K562 (cell line): ENCODE measurements around the gene SLC3A2. TPM values are rescaled to one million over a fixed set of nuclear protein-coding genes. Genes with fewer than 3 reads are reported as not detected.

Experiments
- ATAC-seq: fragments of 200-7000 bp; cut with Tn5 transposase; 3 replicates; pipeline ENCODE4 v1.9.1; 2020; ENCODE audit warnings: moderate library complexity
- BruUV-seq: library from RNA; stranded (reverse); fragments of 400-500 nt; replicated peaks from 2 replicates; lab custom pipeline; 2021; lab: Mats Ljungman, UMichigan
- CTCF ChIA-PET: fragments of 300-600 bp; formaldehyde crosslinking; extraction: SDS; loops from one replicate; lab custom pipeline; 2021; ENCODE audit warnings: low intra/inter-chr PET ratio; lab: Yijun Ruan, JAX
- POLR2A ChIA-PET: fragments of 300-600, 350-650 bp; sonication (Branson Sonifier 250); formaldehyde crosslinking; extraction: SDS; loops from one replicate; lab custom pipeline; 2021; ENCODE audit warnings: antibody characterized with exemption, inconsistent platforms; lab: Yijun Ruan, JAX
- DNase-seq, 4 experiments: peaks; one replicate each; pipeline versions ENCODE4 v3.0.0 to v3.0.0-alpha.2; 2011 to 2018; ENCODE audit warnings: low spot score in 3 of 4, mixed read lengths in 3 of 4; ENCODE audit errors: extremely low read depth in 1 of 4
- FAIRE-seq: peaks from 2 replicates; lab custom pipeline; 2011; peaks lifted over from hg19 to GRCh38; lab: Jason Lieb, UNC
- H2AFZ ChIP-seq: 2 replicates; pipeline ENCODE4 v1.6.0; 2011; ENCODE audit warnings: low read depth, low read length, control low read depth, inconsistent platforms
- H3K27ac ChIP-seq: fragments of 200-600 bp; 3 replicates; pipeline ENCODE4 v1.8.0; 2011; ENCODE audit warnings: low read depth, mild to moderate bottlenecking, control low read depth, inconsistent platforms, low read length, moderate library complexity, mixed read lengths; ENCODE audit errors: extremely low read depth
- H3K27me3 ChIP-seq, 2 experiments: fragments of 300-600 bp in 1 of 2; 2 replicates in 1 of 2; 3 replicates in 1 of 2; pipeline versions ENCODE4 v1.6.0 to v1.8.0; 2011; ENCODE audit warnings: inconsistent platforms in 2 of 2, low read length in 2 of 2, mild to moderate bottlenecking in 1 of 2, mixed read lengths in 1 of 2, moderate library complexity in 1 of 2; ENCODE audit not compliant: control insufficient read depth in 2 of 2, insufficient read depth in 2 of 2
- H3K36me3 ChIP-seq: fragments of 300-600 bp; 3 replicates; pipeline ENCODE4 v1.8.0; 2011; ENCODE audit warnings: mild to moderate bottlenecking, low read length, inconsistent platforms; ENCODE audit not compliant: control insufficient read depth, insufficient read depth
- H3K4me1 ChIP-seq, 2 experiments: fragments of 200-600 bp in 1 of 2; replicated peaks in 1 of 2; 2 replicates in 1 of 2; 3 replicates in 1 of 2; pipeline versions ENCODE4 v1.5.1 to v1.8.0; 2011; ENCODE audit warnings: inconsistent platforms in 2 of 2, low read length in 2 of 2, mild to moderate bottlenecking in 1 of 2, mixed read lengths in 1 of 2, moderate library complexity in 1 of 2; ENCODE audit not compliant: control insufficient read depth in 2 of 2, insufficient read depth in 2 of 2
- H3K4me2 ChIP-seq: 2 replicates; pipeline ENCODE4 v1.6.1; 2011; ENCODE audit warnings: low read length, control low read depth, inconsistent platforms, mixed read lengths; ENCODE audit not compliant: insufficient read depth
- H3K4me3 ChIP-seq: fragments of 200-600 bp; sonication (generic), shearing (Covaris generic); 2 replicates; pipeline ENCODE4 v1.5.1; 2016; ENCODE audit warnings: control low read depth, inconsistent platforms
- H3K79me2 ChIP-seq: fragments of 200-600 bp; 3 replicates; pipeline ENCODE4 v1.8.0; 2011; ENCODE audit warnings: low read length, inconsistent platforms; ENCODE audit not compliant: control insufficient read depth, insufficient read depth
- H3K9ac ChIP-seq, 2 experiments: 2 replicates each; pipeline versions ENCODE4 v1.6.0 to v1.6.1; 2011; ENCODE audit warnings: low read depth in 2 of 2, low read length in 2 of 2, control low read depth in 1 of 2, inconsistent platforms in 1 of 2, mild to moderate bottlenecking in 1 of 2, mixed read lengths in 1 of 2; ENCODE audit not compliant: insufficient read depth in 1 of 2
- H3K9me1 ChIP-seq: one replicate; pipeline ENCODE4 v1.6.0; 2011; ENCODE audit warnings: inconsistent platforms, mild to moderate bottlenecking, low read length, moderate library complexity; ENCODE audit not compliant: control insufficient read depth, insufficient read depth
- H3K9me3 ChIP-seq: replicated peaks from 2 replicates; pipeline ENCODE4 v1.5.1; 2011; ENCODE audit warnings: low read depth, low read length, inconsistent platforms; ENCODE audit not compliant: control insufficient read depth, insufficient read depth
- H4K20me1 ChIP-seq: replicated peaks from 2 replicates; pipeline ENCODE4 v1.6.1; 2011; ENCODE audit warnings: low read length, inconsistent platforms, mixed read lengths; ENCODE audit not compliant: control insufficient read depth, insufficient read depth
- CBFA2T2 ChIP-seq: fragments of 450-650 bp; conservative IDR thresholded peaks from 2 replicates; pipeline ENCODE4 v1.6.1; 2017; ENCODE audit warnings: mild to moderate bottlenecking
- CREB1 ChIP-seq, 2 experiments: sonication (generic) in 1 of 2; formaldehyde crosslinking in 1 of 2; IDR thresholded peaks; 2 replicates each; pipeline versions ENCODE4 v1.6.1 to v1.8.0; 2012 to 2022; ENCODE audit warnings: inconsistent platforms in 1 of 2, mild to moderate bottlenecking in 1 of 2, missing genetic modification reagents in 1 of 2, moderate library complexity in 1 of 2
- E4F1 ChIP-seq: fragments of 250-450 bp; sonication (Bioruptor Pico); IDR thresholded peaks from 2 replicates; pipeline ENCODE4 v1.5.0; 2021; ENCODE audit warnings: mild to moderate bottlenecking, borderline replicate concordance
- EP300 ChIP-seq: IDR thresholded peaks from 2 replicates; pipeline ENCODE4 v1.6.1; 2012; ENCODE audit warnings: low read length, improper control_type of control experiment
- HOXB6 ChIP-seq: fragments of 250-450 bp; sonication (Bioruptor Pico); IDR thresholded peaks from 2 replicates; pipeline ENCODE4 v1.5.1; 2022; ENCODE audit warnings: mild to moderate bottlenecking, borderline replicate concordance
- KLF1 ChIP-seq: fragments of 450-650 bp; IDR thresholded peaks from 2 replicates; pipeline ENCODE4 v1.6.1; 2016; ENCODE audit warnings: missing genetic modification characterization, missing compliant biosample characterization
- NR2C1 ChIP-seq, 2 experiments: fragments of 450-650 bp; IDR thresholded peaks; 2 replicates each; pipeline ENCODE4 v1.6.1; 2017; ENCODE audit warnings: mild to moderate bottlenecking in 2 of 2, antibody characterized with exemption in 1 of 2, inconsistent platforms in 1 of 2, missing compliant biosample characterization in 1 of 2, missing genetic modification characterization in 1 of 2
- POLR2A ChIP-seq: fragments of 450-650 bp; conservative IDR thresholded peaks from 2 replicates; pipeline ENCODE4 v1.6.1; 2016
- POLR2AphosphoS5 ChIP-seq: IDR thresholded peaks from 2 replicates; pipeline ENCODE4 v1.6.1; 2011; ENCODE audit warnings: mild to moderate bottlenecking, low read depth, low read length, moderate library complexity; ENCODE audit not compliant: control insufficient read depth, insufficient read depth
- RBFOX2 ChIP-seq: fragments of 200-400 bp; formaldehyde crosslinking; IDR thresholded peaks from 2 replicates; pipeline ENCODE4 v1.6.1; 2017; ENCODE audit warnings: low read depth, mild to moderate bottlenecking, low read length, moderate library complexity
- SIRT6 ChIP-seq: IDR thresholded peaks from one replicate; pipeline ENCODE4 v1.6.1; 2012; ENCODE audit warnings: low read depth, mild to moderate bottlenecking, control low read depth, inconsistent platforms, low read length, moderate library complexity
- SUPT5H ChIP-seq: fragments of 450-650 bp; IDR thresholded peaks from 2 replicates; pipeline ENCODE4 v1.6.1; 2016
- TOE1 ChIP-seq, 2 experiments: fragments of 450-650 bp in 1 of 2; sonication (generic) in 1 of 2; formaldehyde crosslinking in 1 of 2; IDR thresholded peaks; 2 replicates each; pipeline versions ENCODE4 v1.7.1 to v1.8.0; 2016 to 2022; ENCODE audit warnings: borderline replicate concordance in 2 of 2, mild to moderate bottlenecking in 2 of 2, antibody characterized with exemption in 1 of 2, inconsistent platforms in 1 of 2, low read depth in 1 of 2, missing genetic modification reagents in 1 of 2, moderate library complexity in 1 of 2
- ZNF274 ChIP-seq: IDR thresholded peaks from 2 replicates; pipeline ENCODE4 v1.6.1; 2011; ENCODE audit warnings: low read depth, mild to moderate bottlenecking, low read length, moderate library complexity, borderline replicate concordance
- ZNF431 ChIP-seq: sonication (generic); formaldehyde crosslinking; IDR thresholded peaks from 2 replicates; pipeline ENCODE4 v1.8.0; 2022; ENCODE audit warnings: mild to moderate bottlenecking, missing genetic modification reagents
- ZNF551 ChIP-seq: fragments of 250-450 bp; sonication (Bioruptor Pico); IDR thresholded peaks from 2 replicates; pipeline ENCODE4 v1.5.0; 2021; ENCODE audit warnings: mild to moderate bottlenecking, moderate library complexity
- ZNF75A ChIP-seq: fragments of 450-650 bp; formaldehyde crosslinking; IDR thresholded peaks from 2 replicates; pipeline ENCODE4 v1.4.0; 2020; ENCODE audit warnings: mild to moderate bottlenecking
- WGBS: fragments of 100-300 bp; shearing (Covaris generic); methylation state at CpG from one replicate; pipeline ENCODE4 v1.1.6; 2016; ENCODE audit warnings: low coverage, mixed read lengths; ENCODE audit not compliant: insufficient coverage; ENCODE audit errors: missing lambda C conversion rate; 5-methylcytosine and 5-hydroxymethylcytosine counted together
- in situ Hi-C: fragments of 300-500 bp; cut with MboI; formaldehyde crosslinking; loops from 4 replicates; pipeline ENCODE4 v1.15.0; 2018; ENCODE audit warnings: inconsistent platforms, mixed read lengths
- intact Hi-C: fragments of 100-400 bp; cut with micrococcal nuclease; formaldehyde crosslinking; loops from 2 replicates; pipeline ENCODE4 v1.14.2; 2022
- polyA plus RNA-seq, 8 experiments: library from polyadenylated mRNA; depleted of rRNA in 4 of 8; stranded (reverse) in 5 of 8; unstranded in 3 of 8; fragments of >200 nt; fragmentation: Nextera tagmentation in 2 of 8; fragmentation: Illumina TruSeq in 1 of 8; extraction: Ambion mirVana in 2 of 8; extraction: Trizol in 1 of 8; gene quantifications; 2 replicates each; pipeline versions ENCODE4 v1.2.1 to v1.2.3, GENCODE V29; 2011 to 2014; ENCODE audit warnings: inconsistent platforms in 1 of 8, missing spikeins in 1 of 8
- total RNA-seq, 7 experiments: library from RNA; depleted of rRNA in 6 of 7; stranded (reverse); fragments of >200 nt in 6 of 7; fragmentation: Illumina TruSeq in 2 of 7; extraction: Trizol in 2 of 7; gene quantifications; 2 replicates each; pipeline versions ENCODE4 v1.2.1 to v1.2.3, GENCODE V29; 2011 to 2021; ENCODE audit warnings: low replicate concordance in 1 of 7

Gene SLC3A2
- total and polyA plus RNA-seq, 9 of the 15 experiments (the other 6 are each of a cell fraction or from before 2014, with no cell fraction given) = 20.0 to 296 (median 214) TPM

GRCh38 chr11:62883673-62884072 lies 3.0 kb downstream of the SLC3A2 start (continued):
- TF ChIP-seq CREB1 (IDR thresholded peaks at IDR 0.05) = no peak
- no peak for TF ChIP-seq CREB1 (CRISPR knock-in tag; IDR thresholded peaks at IDR 0.05)
- no peak for TF ChIP-seq KLF1 (tag)
- 0 out of 2 replicates have a peak, but pooled peaks have one; percentile 22 for TF ChIP-seq POLR2A
- TF ChIP-seq TOE1 (IDR thresholded peaks at IDR 0.05; ENCODE audit: borderline replicate concordance) = no peak
- TF ChIP-seq TOE1 (CRISPR knock-in tag; IDR thresholded peaks at IDR 0.05; ENCODE audit: borderline replicate concordance, low read depth) = no peak

GRCh38 chr11:62885137-62885750 lies 4.5 kb downstream of the SLC3A2 start:
- TF ChIP-seq ZNF431 (CRISPR knock-in tag) (0 out of 2 replicates have a peak, but pooled peaks have one; percentile 39), HOXB6 (CRISPR knock-in tag) (no peak), SUPT5H (peak; percentile 44; the same call in 1 of the 2 replicates), E4F1 (no peak), CBFA2T2 (no peak), NR2C1 (IDR thresholded peaks at IDR 0.05) (no peak), NR2C1 (tag; IDR thresholded peaks at IDR 0.05) (no peak), RBFOX2 (0 out of 2 replicates have a peak, but pooled peaks have one; percentile 24), ZNF75A (no peak), ZNF551 (CRISPR knock-in tag) (no peak), POLR2AphosphoS5 (peak; percentile 56; the same call in 1 of the 2 replicates), EP300 (no peak), SIRT6 (peak; percentile 68), ZNF274 (no peak)
- intact Hi-C loops (loop anchor here (10.0 kb wide), 1 partner anchor 290 kb away; the partner anchor contains the start of gene TUT1), in situ Hi-C loops (no loop called here)
- H2AFZ ChIP-seq = no peak overlapping the region
- 0 out of 2 replicates have a peak overlapping the region, but pooled peaks have one; percentile 7 for H3K4me3 ChIP-seq
- H3K4me2 ChIP-seq = peak overlapping the region; percentile 73
- CTCF ChIA-PET = interaction anchor here (0.9 kb wide), 1 partner anchor 99 kb away, joined by 4 read pairs; no protein-coding TSS in a partner anchor
- no peak for ATAC-seq
- BruUV-seq = no TSS peak
- DNase-seq = no peak
- peaks cover 60 to 64% of the 10 kb centered on the region in 2 experiments for H3K4me1 ChIP-seq
- H3K9me1 ChIP-seq = peaks cover 2% of the 10 kb centered on the region
- peak overlapping the region; percentile 22 to 81; a peak in 3 of 4 replicates for H3K9ac ChIP-seq
- no peaks in the 10 kb centered on the region for H3K27me3 ChIP-seq
- no peaks in the 10 kb centered on the region for H3K9me3 ChIP-seq
- peak overlapping the region; percentile 43; the same call in 1 of the 3 replicates for H3K27ac ChIP-seq
- peaks cover 63% of the 10 kb centered on the region for H4K20me1 ChIP-seq
- POLR2A ChIA-PET = interaction anchor here (0.6 to 13.1 kb wide), 13 partner anchors 8 to 219 kb away, joined by 3 to 180 read pairs (median 5); partner anchors contain the start of genes TMEM179B and WDR74
- FAIRE-seq = no peak
- 86% methylated on average over 11 of the region's 11 CpGs for WGBS
- peaks cover 72% of the 10 kb centered on the region for H3K79me2 ChIP-seq
- peaks cover 83% of the 10 kb centered on the region for H3K36me3 ChIP-seq
